AG09319 (cell line): ENCODE data around the gene STK40.
A peak's percentile ranks its signal among the peaks of the same experiment; 100 is the strongest.

Experiments used
- DNase-seq: peaks from one replicate; pipeline ENCODE4 v3.0.0-alpha.2; 2010; ENCODE audit warnings: low read depth; ENCODE audit errors: extremely low read depth
- CTCF ChIP-seq: IDR thresholded peaks from 2 replicates; pipeline ENCODE4 v1.5.1; 2011; ENCODE audit warnings: low read depth, mild to moderate bottlenecking, inconsistent platforms, low read length, moderate library complexity

The STK40 gene

DNA sequence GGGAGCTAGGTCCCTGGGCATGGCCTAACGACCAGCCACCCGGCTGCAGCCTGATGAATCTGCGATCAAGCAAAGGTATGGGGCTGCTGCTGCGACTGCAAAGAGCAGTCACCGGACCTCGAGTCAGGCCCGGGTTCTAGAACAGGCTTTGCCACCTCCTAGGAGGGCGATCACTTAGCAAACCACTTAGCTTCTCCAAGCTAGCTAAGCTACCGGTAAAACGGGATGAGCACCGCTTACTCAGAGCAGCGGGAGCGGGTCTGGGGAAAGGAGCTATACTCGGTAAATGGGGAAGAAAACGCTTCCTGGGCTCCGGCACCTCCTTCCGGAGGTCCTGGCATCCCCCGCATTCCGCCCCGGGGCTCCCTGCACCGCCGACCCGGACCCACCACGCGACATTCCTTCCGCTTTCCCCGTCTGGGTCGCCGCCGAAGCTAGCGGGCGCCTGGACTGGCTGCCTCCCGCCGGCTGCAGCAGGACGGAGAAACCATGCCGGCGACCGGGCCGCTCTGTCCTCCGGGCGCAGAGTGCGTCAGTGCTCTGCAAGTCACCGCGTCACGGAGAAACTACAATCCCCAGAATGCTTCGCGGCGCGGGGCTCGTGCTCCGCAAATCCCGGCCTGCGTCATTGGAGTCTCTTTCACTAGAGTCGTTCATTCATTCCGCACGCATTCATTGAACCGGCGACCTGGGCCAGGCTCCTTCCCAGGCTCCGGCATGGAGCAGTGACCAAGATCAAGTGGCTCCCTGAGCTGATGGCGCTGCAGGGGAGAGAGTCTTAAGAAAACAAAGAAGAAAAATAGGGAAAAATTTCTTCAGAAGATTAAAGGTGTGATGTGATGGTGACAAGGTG lies 11.9 kb upstream of the STK40 start, which contains the start of gene LSM10:
Gene LSM10 (minus strand): TSS at position 531 of the 853 bp plus-strand sequence. CDS start 3,779 bp downstream, outside the sequence.
- DNase-seq: peak; percentile 81
- no peak for TF ChIP-seq CTCF

DNA sequence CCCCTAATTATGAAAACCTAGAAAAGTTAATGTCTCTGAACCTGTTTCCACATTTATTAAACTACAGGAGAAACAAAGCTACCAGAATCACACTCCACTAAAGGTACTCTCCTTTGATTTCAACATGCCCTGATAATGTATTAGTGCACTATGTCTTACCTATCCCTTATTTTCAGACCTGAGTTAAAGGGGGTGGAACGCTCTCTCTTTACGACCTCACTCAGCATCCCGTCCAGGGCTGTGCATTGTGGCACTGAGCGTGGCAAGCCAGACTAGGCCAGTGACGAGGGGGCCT lies 11.3 kb upstream of the STK40 start:
- no peak for DNase-seq
- no peak for TF ChIP-seq CTCF

DNA sequence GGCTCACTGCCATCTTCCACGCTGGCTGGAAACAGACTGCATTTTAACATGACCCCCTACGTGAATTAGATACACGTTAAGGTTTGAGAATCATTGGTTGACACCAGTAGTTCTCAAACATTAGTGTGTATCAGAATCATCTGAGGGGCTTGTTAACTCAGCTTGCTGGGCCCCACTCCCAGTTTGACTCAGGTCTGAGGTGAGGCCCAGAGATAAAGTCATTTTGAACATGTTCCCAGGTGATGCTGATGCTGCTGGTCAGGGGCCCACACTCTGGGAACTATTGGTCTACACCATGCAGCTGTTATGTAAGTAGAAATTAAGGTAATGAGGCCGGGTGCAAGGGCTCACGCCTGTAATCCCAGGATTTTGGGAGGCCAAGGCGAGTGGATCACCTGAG lies 10.6 kb upstream of the STK40 start:
- no peak for TF ChIP-seq CTCF

DNA sequence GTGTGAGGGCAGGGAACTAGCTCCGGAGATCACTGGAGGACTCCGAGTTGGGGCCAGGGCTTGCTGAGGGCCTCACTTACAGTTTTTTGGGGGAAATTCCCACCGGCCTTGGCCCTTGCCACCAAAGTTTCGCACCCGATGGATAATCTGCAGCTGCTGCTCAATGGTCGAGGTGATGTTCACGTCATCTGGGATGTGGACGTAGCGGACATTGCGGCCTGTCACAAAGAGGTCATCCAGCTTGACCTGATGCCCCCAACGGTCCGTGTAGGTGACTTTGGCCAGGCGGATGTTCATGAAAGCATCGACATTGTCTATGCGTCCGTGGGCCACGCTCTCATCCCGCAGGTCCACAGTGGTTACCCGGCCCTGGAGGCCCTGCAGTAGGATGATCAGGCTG lies 8.0 kb upstream of the STK40 start:
- TF ChIP-seq CTCF: no peak
- no peak for DNase-seq

More for the DNA sequence above, 10.6 kb upstream of the STK40 start:
- no peak for DNase-seq

- no peak for DNase-seq
- no peak for TF ChIP-seq CTCF
Measured at GRCh38 chr1:36392836-36393235, 7.1 kb upstream of the STK40 start.

DNA sequence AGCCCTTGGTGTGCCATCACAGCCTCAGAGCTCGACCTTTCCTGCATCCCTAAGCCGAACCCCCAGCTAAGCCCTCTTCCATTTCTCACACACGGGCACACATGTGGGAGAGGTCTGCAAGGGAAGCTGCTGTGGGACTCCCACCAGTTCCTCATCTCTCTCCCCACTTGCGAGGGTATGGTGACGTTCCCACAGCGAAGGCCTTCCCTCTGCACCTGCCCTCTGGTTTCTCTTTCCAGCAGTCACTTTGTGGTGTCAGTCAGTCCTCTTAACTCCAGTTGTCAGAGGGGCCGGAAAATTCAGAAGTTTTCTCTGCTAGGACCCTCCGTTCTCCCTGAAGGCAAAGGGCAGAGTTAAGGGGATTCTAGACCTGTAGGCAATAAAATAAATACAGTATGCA lies 5.5 kb upstream of the STK40 start:
- no peak for TF ChIP-seq CTCF
- no peak for DNase-seq

- no peak for TF ChIP-seq CTCF
- DNase-seq: no peak
Measured at GRCh38 chr1:36390411-36390810, 4.7 kb upstream of the STK40 start.
